ENCODE data around the gene ATAD3A. TPM values are rescaled to one million over a fixed set of nuclear protein-coding genes. Genes with fewer than 3 reads are reported as not detected.
A peak's percentile ranks its signal among the peaks of the same experiment; 100 is the strongest.
"Not testable (repeated sequence)": the region's sequence is repeated elsewhere in the genome, so short reads cannot be mapped to it uniquely, and the experiment has no call there.

The ATAD3A gene
- total and polyA plus RNA-seq, 12 donors, result 7.8 to 46.3 (median 28.7) TPM

DNA sequence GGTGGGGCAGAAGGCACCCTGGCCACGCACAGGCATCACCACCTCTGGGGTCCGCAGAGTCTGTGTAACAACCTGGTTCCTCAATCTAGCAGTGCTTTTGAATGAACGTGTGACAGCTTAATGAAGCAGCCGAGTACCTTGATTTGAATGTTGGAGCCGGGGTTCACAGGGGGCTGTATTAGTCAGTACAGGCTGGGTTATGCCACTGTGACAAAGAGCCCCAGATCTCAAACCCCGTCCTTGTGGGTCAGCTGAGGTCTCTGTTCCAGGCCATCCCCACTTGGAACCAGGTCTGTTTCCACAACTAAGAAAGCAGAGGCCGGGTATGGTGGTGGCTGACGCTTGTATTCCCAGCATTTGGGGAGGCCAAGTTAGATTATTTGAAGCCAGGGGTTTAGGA lies 18.0 kb downstream of the ATAD3A start:
- DNase-seq, result no peak
- Histone ChIP-seq H3K4me1 (replicated peaks in 1 of 2) (no peaks in the 10 kb centered on the region), H3K27me3 (no peaks in the 10 kb centered on the region), H3K9me3 (replicated peaks in 1 of 3) (no peaks in the 10 kb centered on the region), H3K36me3 (replicated peaks in 1 of 2) (peaks cover 0 to 26% of the 10 kb centered on the region in 2 donors), H3K27ac (no peak overlapping the region), H3K4me3 (no peak overlapping the region)
- no peak for TF ChIP-seq POLR2A (IDR thresholded peaks at IDR 0.05)
- TF ChIP-seq, protein P1, sequence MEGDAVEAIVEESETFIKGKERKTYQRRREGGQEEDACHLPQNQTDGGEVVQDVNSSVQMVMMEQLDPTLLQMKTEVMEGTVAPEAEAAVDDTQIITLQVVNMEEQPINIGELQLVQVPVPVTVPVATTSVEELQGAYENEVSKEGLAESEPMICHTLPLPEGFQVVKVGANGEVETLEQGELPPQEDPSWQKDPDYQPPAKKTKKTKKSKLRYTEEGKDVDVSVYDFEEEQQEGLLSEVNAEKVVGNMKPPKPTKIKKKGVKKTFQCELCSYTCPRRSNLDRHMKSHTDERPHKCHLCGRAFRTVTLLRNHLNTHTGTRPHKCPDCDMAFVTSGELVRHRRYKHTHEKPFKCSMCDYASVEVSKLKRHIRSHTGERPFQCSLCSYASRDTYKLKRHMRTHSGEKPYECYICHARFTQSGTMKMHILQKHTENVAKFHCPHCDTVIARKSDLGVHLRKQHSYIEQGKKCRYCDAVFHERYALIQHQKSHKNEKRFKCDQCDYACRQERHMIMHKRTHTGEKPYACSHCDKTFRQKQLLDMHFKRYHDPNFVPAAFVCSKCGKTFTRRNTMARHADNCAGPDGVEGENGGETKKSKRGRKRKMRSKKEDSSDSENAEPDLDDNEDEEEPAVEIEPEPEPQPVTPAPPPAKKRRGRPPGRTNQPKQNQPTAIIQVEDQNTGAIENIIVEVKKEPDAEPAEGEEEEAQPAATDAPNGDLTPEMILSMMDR (IDR thresholded peaks at IDR 0.05), result no peak
- 89 to 100% (median 97%) methylated on average over 5 to 8 of the region's 8 CpGs for WGBS, 4 donors
- intact Hi-C loops (cut with DNase I), result no loop called here

DNA sequence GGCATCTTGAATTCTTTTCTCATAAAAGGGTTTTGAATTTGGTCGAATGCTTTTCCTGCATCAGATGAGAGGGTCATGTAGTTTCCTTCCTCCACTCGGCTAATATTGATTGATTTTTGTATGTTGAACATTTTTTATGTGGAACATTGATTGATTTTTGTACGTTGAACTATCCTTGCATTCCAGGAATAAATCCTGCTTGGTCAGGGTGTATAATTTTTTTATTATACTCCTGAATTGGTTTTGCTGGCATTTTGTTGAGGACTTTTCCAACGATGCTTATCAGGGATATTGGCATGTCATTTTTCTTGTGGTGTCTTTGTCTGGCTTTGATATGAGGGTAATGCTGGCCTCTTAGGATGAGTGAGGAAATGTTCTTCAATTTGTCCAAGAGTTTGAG lies 20.0 kb downstream of the ATAD3A start:
- no peak for DNase-seq
- Histone ChIP-seq H3K36me3 (replicated peaks in 1 of 2) (peaks cover 0 to 14% of the 10 kb centered on the region in 2 donors), H3K4me3 (no peak overlapping the region), H3K9me3 (replicated peaks in 1 of 3) (no peaks in the 10 kb centered on the region), H3K27ac (no peak overlapping the region), H3K4me1 (replicated peaks in 1 of 2) (no peaks in the 10 kb centered on the region), H3K27me3 (no peaks in the 10 kb centered on the region)
- intact Hi-C loops (cut with DNase I), result no loop called here
- 90 to 92% (median 92%) methylated on average over 4 of the region's 4 CpGs for WGBS, 4 donors
- TF ChIP-seq, protein P1 (IDR thresholded peaks at IDR 0.05), result no peak

DNA sequence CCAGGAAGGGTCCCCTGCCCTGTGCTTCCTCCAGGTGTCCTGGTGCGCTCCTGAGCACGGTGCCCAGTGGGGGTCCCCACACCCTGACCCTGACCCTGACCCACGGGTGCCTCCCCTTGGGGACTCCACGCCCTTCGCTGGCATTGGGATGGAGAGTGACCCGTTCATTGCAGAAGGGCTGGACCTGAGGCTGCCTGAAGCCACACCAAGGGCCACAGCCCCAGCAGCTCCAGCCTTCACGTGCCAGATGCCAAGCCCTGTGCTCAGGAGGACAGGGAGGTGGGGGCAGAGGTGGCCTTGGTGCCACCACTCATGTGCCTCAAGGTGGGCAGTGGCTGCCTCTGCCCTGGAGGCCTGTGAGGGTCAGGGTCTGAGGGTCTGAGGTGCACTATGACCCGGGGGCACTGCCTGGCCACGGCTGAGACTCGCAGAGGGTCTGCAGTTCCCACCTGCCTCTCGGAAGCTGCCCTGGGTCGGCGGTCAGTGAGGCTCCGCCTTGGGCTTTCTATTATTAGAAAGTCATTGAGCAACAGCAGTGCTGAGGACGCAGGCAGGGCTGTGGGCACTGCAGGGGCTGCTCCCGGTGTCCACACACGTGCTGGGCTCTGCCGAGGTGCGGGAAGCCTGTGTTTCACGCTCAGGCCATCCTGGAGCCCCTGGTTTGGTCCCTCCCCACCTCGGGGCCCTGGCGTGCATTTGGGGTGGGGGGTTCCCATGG lies 21.4 kb downstream of the ATAD3A start:
- H3K4me3 ChIP-seq; H3K4me1 ChIP-seq (replicated peaks in 1 of 2); H3K9me3 ChIP-seq (replicated peaks in 1 of 3); H3K27me3 ChIP-seq; intact Hi-C loops (cut with DNase I): not testable (repeated sequence)
- peak overlapping the region in 1 of 5 donors; percentile 66 for H3K27ac ChIP-seq
- H3K36me3 ChIP-seq (replicated peaks in 1 of 2), result peaks cover 0 to 10% of the 10 kb centered on the region in 2 donors
- DNase-seq, result peak in 1 of 7 donors; percentile 52
- 48 to 66% (median 53%) methylated on average over 6 to 14 of the region's 22 CpGs; no CpG with 5 or more reads in 1 of the 4 donors for WGBS, 4 donors

- DNase-seq; H3K4me1 ChIP-seq (replicated peaks in 1 of 2); H3K4me3 ChIP-seq; H3K36me3 ChIP-seq (replicated peaks in 1 of 2); H3K27me3 ChIP-seq; H3K9me3 ChIP-seq (replicated peaks in 1 of 3); intact Hi-C loops (cut with DNase I): not testable (repeated sequence)
- H3K27ac ChIP-seq, result peak overlapping the region in 1 of 5 donors; percentile 40
- 76 to 81% (median 79%) methylated on average over 11 to 18 of the region's 18 CpGs; no CpG with 5 or more reads in 1 of the 4 donors for WGBS, 4 donors
Measured at GRCh38 chr1:1533894-1534291, 21.9 kb downstream of the ATAD3A start.

- Histone ChIP-seq H3K4me1 (replicated peaks in 1 of 2) (peaks cover 5 to 7% of the 10 kb centered on the region in 2 donors), H3K27me3 (no peaks in the 10 kb centered on the region), H3K4me3 (no peak overlapping the region), H3K9me3 (replicated peaks in 1 of 3) (no peaks in the 10 kb centered on the region), H3K36me3 (replicated peaks in 1 of 2) (peaks cover 0 to under 1% of the 10 kb centered on the region in 2 donors), H3K27ac (no peak overlapping the region)
- intact Hi-C loops (cut with DNase I), result no loop called here
- DNase-seq, result no peak
- TF ChIP-seq, protein P1 (IDR thresholded peaks at IDR 0.05), result no peak
- no peak for TF ChIP-seq POLR2A (IDR thresholded peaks at IDR 0.05)
- 86 to 98% (median 90%) methylated on average over 6 to 31 of the region's 31 CpGs for WGBS, 4 donors
Measured at GRCh38 chr1:1534401-1535154, 22.6 kb downstream of the ATAD3A start.
